Calu3 (cell line): ENCODE measurements around the gene RINL. TPM values are rescaled to one million over a fixed set of nuclear protein-coding genes. Genes with fewer than 3 reads are reported as not detected.
"Not testable (repeated sequence)": the region's sequence is repeated elsewhere in the genome, so short reads cannot be mapped to it uniquely, and the experiment has no call there.

ENCODE experiments used
- BruUV-seq: library from RNA; stranded (reverse); fragments of 400-500 nt; replicated peaks from 2 replicates; lab custom pipeline; 2021; lab: Mats Ljungman, UMichigan
- CTCF ChIA-PET: fragments of 300-600 bp; sonication (Branson Sonifier 250); formaldehyde crosslinking; loops from one replicate; lab custom pipeline; 2022; ENCODE audit warnings: antibody characterized with exemption; lab: Charles Lee
- DNase-seq: peaks from one replicate; pipeline ENCODE4 v3.0.0; 2022
- H3K27ac Mint-ChIP-seq: one replicate; pipeline ENCODE4 v1.8.0; 2022; ENCODE audit warnings: mixed read lengths; ENCODE audit not compliant: unreplicated experiment
- H3K27me3 Mint-ChIP-seq: one replicate; pipeline ENCODE4 v1.8.0; 2022; ENCODE audit warnings: mixed read lengths; ENCODE audit not compliant: unreplicated experiment
- H3K36me3 Mint-ChIP-seq: one replicate; pipeline ENCODE4 v1.8.0; 2022; ENCODE audit warnings: mild to moderate bottlenecking, moderate library complexity, mixed read lengths; ENCODE audit not compliant: insufficient read depth, unreplicated experiment
- H3K4me1 Mint-ChIP-seq: one replicate; pipeline ENCODE4 v1.8.0; 2022; ENCODE audit warnings: mild to moderate bottlenecking, low read depth, mixed read lengths; ENCODE audit not compliant: unreplicated experiment
- H3K4me3 Mint-ChIP-seq: one replicate; pipeline ENCODE4 v1.8.0; 2022; ENCODE audit warnings: mild to moderate bottlenecking, low read depth, moderate library complexity, mixed read lengths; ENCODE audit not compliant: unreplicated experiment
- H3K9me3 Mint-ChIP-seq: one replicate; pipeline ENCODE4 v1.8.0; 2022; ENCODE audit warnings: low read depth, mixed read lengths; ENCODE audit not compliant: unreplicated experiment
- CTCF ChIP-seq: fragments of 200-600 bp; IDR thresholded peaks from one replicate; pipeline ENCODE4 v1.8.0; 2022; ENCODE audit warnings: antibody characterized with exemption; ENCODE audit not compliant: unreplicated experiment
- intact Hi-C: fragments of 100-400 bp; cut with micrococcal nuclease; formaldehyde crosslinking; loops from one replicate; pipeline ENCODE4 v1.10.0; 2022; ENCODE audit not compliant: unreplicated experiment
- total RNA-seq: library from RNA; stranded (reverse); gene quantifications from 2 replicates; pipeline ENCODE4 v1.2.3, GENCODE V29; 2022

Gene RINL
- total RNA-seq, 1 experiment from 2014 or later: 4.1 TPM

- BruUV-seq: no TSS peak
- no peaks in the 10 kb centered on the region for H3K27me3 Mint-ChIP-seq
- H3K4me3 Mint-ChIP-seq: no peak overlapping the region
- intact Hi-C loops: no loop called here
- CTCF ChIA-PET: interaction anchor here (0.6 kb wide), 2 partner anchors 36 to 877 kb away, joined by 3 to 9 read pairs; no protein-coding TSS in a partner anchor
- peaks cover 62% of the 10 kb centered on the region for H3K36me3 Mint-ChIP-seq
- no peak for DNase-seq
- H3K4me1 Mint-ChIP-seq: peaks cover 20% of the 10 kb centered on the region
- TF ChIP-seq CTCF: no peak
- H3K27ac Mint-ChIP-seq: no peak overlapping the region
- no peaks in the 10 kb centered on the region for H3K9me3 Mint-ChIP-seq
Observed at GRCh38 chr19:38826856-38827551, 51.1 kb downstream of the RINL start.

- H3K9me3 Mint-ChIP-seq, CTCF ChIA-PET, H3K27ac Mint-ChIP-seq, H3K4me3 Mint-ChIP-seq, intact Hi-C loops, DNase-seq, BruUV-seq, H3K27me3 Mint-ChIP-seq: not testable (repeated sequence)
- peaks cover 13% of the 10 kb centered on the region for H3K4me1 Mint-ChIP-seq
- H3K36me3 Mint-ChIP-seq: peaks cover 55% of the 10 kb centered on the region
Observed at GRCh38 chr19:38825936-38826335, 52.1 kb downstream of the RINL start.

- H3K27ac Mint-ChIP-seq, DNase-seq: not testable (repeated sequence)
Observed at GRCh38 chr19:38821230-38821825, 56.7 kb downstream of the RINL start.

GRCh38 chr19:38819231-38819920 is 58.7 kb downstream of the RINL start:
- Mint-ChIP-seq H3K4me3 (peak overlapping the region; percentile 17), H3K27ac (peak overlapping the region; percentile 35), H3K27me3 (no peaks in the 10 kb centered on the region), H3K36me3 (peaks cover 64% of the 10 kb centered on the region), H3K9me3 (no peaks in the 10 kb centered on the region), H3K4me1 (peaks cover 26% of the 10 kb centered on the region)
- intact Hi-C loops: no loop called here
- DNase-seq: peak; percentile 40
- TF ChIP-seq CTCF: no peak
- CTCF ChIA-PET: interaction anchor here (0.7 kb wide), 1 partner anchor 112 kb away, joined by 8 read pairs; the partner anchor contains the start of gene MRPS12
- BruUV-seq: no TSS peak

More at GRCh38 chr19:38821230-38821825, 56.7 kb downstream of the RINL start:
- intact Hi-C loops, H3K27me3 Mint-ChIP-seq, H3K4me3 Mint-ChIP-seq, BruUV-seq, H3K9me3 Mint-ChIP-seq: not testable (repeated sequence)
- Mint-ChIP-seq H3K4me1 (peaks cover 26% of the 10 kb centered on the region), H3K36me3 (peaks cover 50% of the 10 kb centered on the region)
- CTCF ChIA-PET: interaction anchor here (0.5 to 1.7 kb wide), 2 partner anchors 10 to 30 kb away, joined by 4 read pairs; partner anchors contain the start of gene ECH1

Other genes with a start within 250 kb of the RINL start
- gene ACTN4, start 230.6 kb downstream of the RINL start, total RNA-seq: 1,462 and 1,577 TPM in 2 replicates
- 14.5 and 14.7 TPM in 2 replicates for gene CAPN12, start 133.8 kb downstream of the RINL start, total RNA-seq
- gene LGALS7, start 104.8 kb downstream of the RINL start, total RNA-seq: not detected in 2 replicates
- gene LGALS7B, start 89.1 kb downstream of the RINL start, total RNA-seq: 3.2 and 4.8 TPM in 2 replicates
- 321 and 537 TPM in 2 replicates for gene LGALS4, start 65.3 kb downstream of the RINL start, total RNA-seq
- gene ECH1, start 46.5 kb downstream of the RINL start, total RNA-seq: 253 and 291 TPM in 2 replicates
- 383 and 408 TPM in 2 replicates for gene HNRNPL, start 28.3 kb downstream of the RINL start, total RNA-seq
- 51.7 and 55.6 TPM in 2 replicates for gene SIRT2, start 21.3 kb upstream of the RINL start, total RNA-seq
- 54.4 and 62.6 TPM in 2 replicates for gene NFKBIB, start 21.7 kb upstream of the RINL start, total RNA-seq
- 0.57 and 1.2 TPM in 2 replicates for gene CCER2, start 33.9 kb upstream of the RINL start, total RNA-seq
- gene SARS2, start 52.5 kb upstream of the RINL start, total RNA-seq: 52.1 and 58.1 TPM in 2 replicates
- gene MRPS12, start 52.7 kb upstream of the RINL start, total RNA-seq: 73.1 and 88.2 TPM in 2 replicates
- 20.1 and 24.2 TPM in 2 replicates for gene FBXO17, start 97.5 kb upstream of the RINL start, total RNA-seq
- gene FBXO27, start 154.3 kb upstream of the RINL start, total RNA-seq: 9.6 and 14.6 TPM in 2 replicates
- gene ACP7, start 206.1 kb upstream of the RINL start, total RNA-seq: 6.6 and 9.5 TPM in 2 replicates
- 75.7 and 89.2 TPM in 2 replicates for gene PAK4, start 247.5 kb upstream of the RINL start, total RNA-seq